LHCN-M2 (cell line): ENCODE data around the gene DPH2. TPM values are rescaled to one million over a fixed set of nuclear protein-coding genes. Genes with fewer than 3 reads are reported as not detected.

ENCODE experiments used
- DNase-seq: peaks from one replicate; pipeline ENCODE4 v3.0.0-alpha.2; 2012; ENCODE audit warnings: low read depth
- polyA plus RNA-seq: library from polyadenylated mRNA; unstranded; fragments of >200 nt; gene quantifications from one replicate; pipeline ENCODE4 v1.2.1, GENCODE V29; 2012; ENCODE audit warnings: missing spikeins
- total RNA-seq: library from RNA; depleted of rRNA; stranded (reverse); fragments of >200 nt; gene quantifications from 2 replicates; pipeline ENCODE4 v1.2.3, GENCODE V29; 2014; rRNA removed

DPH2 gene, protein sequence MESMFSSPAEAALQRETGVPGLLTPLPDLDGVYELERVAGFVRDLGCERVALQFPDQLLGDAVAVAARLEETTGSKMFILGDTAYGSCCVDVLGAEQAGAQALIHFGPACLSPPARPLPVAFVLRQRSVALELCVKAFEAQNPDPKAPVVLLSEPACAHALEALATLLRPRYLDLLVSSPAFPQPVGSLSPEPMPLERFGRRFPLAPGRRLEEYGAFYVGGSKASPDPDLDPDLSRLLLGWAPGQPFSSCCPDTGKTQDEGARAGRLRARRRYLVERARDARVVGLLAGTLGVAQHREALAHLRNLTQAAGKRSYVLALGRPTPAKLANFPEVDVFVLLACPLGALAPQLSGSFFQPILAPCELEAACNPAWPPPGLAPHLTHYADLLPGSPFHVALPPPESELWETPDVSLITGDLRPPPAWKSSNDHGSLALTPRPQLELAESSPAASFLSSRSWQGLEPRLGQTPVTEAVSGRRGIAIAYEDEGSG
- 30.7 and 36.2 TPM in 2 replicates for total RNA-seq
- 16.0 TPM for polyA plus RNA-seq

DNA sequence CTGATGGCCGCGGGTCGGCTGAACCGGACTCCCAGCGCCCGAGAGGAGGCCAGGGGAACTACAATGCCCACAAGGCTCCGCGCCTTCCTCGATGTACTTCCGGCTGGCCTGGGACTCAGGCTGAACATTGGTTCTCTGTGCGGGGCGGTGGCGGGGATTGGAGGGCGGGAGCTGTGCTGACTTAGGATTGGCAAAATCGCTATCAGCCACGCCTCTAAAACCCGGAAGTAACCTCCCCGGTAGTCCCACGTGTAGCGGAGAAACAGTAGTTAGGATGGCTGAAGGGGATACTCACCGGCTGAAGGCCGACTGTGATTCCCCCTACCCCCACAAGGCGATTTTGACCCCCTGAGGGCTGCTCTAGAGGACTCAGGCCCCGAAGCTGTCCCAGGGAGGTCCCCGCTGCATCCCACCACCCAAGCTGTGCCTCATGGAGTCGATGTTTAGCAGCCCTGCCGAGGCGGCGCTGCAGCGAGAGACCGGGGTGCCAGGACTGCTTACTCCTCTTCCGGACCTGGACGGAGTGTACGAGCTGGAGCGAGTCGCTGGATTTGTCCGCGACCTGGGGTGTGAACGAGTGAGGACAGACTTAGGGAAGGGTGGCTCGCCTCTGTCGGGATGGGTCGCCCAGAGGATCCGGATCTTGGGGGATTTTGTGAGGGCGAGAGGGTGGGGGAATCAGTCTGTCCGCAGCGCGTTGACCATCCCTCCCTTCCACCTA, at the start of gene DPH2:
DPH2 (plus strand) TSS at position 265 of the 721 bp plus-strand sequence; CDS start at position 431, 166 bp downstream.
- DNase-seq: peak; percentile 94

GRCh38 chr1:43921022-43921421, 48.8 kb upstream of the DPH2 start:
- no peak for DNase-seq

- DNase-seq: no peak
Observed at GRCh38 chr1:43924516-43924915, 45.3 kb upstream of the DPH2 start.

DNA sequence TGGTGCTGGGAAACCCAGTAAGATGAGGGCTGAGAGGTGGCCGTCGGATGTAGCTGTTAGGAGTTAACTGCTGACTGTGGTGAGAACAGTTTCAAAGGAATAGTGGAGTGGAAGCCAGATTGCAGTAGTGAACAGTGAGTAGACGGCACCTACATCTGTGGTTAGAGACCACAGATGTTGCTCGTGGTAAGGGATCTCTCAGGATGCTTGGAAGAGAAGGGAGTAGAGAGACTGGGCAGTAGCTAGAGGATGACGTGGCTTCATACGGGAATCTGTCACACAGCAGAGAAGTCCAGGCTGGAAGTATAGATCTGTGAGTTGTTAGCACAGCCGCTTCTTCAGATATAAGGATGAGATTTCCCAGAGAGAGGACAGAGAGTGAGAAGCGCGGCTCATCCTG, 44.0 kb upstream of the DPH2 start:
- no peak for DNase-seq

DNA sequence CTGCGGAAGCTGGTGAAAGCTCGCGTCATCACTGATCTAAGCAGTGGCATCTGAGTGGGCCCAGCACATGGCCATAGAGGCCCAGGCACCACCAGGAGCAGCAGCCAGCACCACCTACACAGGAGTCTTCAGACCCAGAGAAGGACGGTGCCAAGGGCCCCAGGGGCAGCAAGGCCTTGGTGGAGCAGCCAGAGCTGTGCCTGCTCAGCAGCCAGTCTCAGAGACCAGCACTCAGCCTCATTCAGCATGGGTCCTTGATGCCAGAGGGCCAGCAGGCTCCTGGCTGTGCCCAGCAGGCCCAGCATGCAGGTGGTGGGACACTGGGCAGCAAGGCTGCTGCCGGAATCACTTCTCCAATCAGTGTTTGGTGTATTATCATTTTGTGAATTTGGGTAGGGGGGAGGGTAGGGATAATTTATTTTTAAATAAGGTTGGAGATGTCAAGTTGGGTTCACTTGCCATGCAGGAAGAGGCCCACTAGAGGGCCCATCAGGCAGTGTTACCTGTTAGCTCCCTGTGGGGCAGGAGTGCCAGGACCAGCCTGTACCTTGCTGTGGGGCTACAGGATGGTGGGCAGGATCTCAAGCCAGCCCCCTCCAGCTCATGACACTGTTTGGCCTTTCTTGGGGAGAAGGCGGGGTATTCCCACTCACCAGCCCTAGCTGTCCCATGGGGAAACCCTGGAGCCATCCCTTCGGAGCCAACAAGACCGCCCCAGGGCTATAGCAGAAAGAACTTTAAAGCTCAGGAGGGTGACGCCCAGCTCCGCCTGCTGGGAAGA, 39.5 kb upstream of the DPH2 start:
- no peak for DNase-seq

GRCh38 chr1:43930949-43931275, 38.9 kb upstream of the DPH2 start:
- DNase-seq: no peak

- DNase-seq: peak; percentile 64
Observed at GRCh38 chr1:43931711-43932660, 37.8 kb upstream of the DPH2 start.

- DNase-seq: peak; percentile 48
Observed at GRCh38 chr1:43932786-43933385, 36.9 kb upstream of the DPH2 start.

GRCh38 chr1:43933386-43934100, 36.3 kb upstream of the DPH2 start, which contains the start of gene ARTN:
TSS of gene ARTN (plus strand) at chr1:43933801. CDS start at chr1:43935657, 1,856 bp downstream.
- DNase-seq: no peak

GRCh38 chr1:43934101-43934985, 35.5 kb upstream of the DPH2 start:
- DNase-seq: peak; percentile 49

DNA sequence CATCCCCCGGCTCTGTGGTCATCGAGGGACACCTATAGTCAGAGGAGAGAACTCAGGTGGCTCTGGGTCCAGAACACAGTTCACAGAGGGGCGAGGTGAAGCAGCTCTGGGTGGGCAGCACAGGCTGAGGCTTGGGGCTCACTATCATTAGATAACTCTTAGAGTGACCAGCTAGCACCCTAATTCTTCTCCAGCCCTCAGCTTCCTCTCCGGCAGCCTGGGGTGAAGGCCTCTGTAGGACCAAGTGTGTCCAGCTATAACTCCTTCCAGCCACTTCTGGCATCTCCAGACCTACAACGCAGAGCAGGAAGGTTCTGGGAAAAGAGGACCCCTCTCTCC, 34.9 kb upstream of the DPH2 start:
- DNase-seq: no peak

GRCh38 chr1:43935711-43936427, 33.9 kb upstream of the DPH2 start:
- no peak for DNase-seq

GRCh38 chr1:43936431-43937151, 33.2 kb upstream of the DPH2 start:
- no peak for DNase-seq

GRCh38 chr1:43937179-43937865, 32.5 kb upstream of the DPH2 start:
- DNase-seq: no peak

GRCh38 chr1:43938383-43938782, 31.4 kb upstream of the DPH2 start:
- DNase-seq: no peak

GRCh38 chr1:43938892-43939587, 30.8 kb upstream of the DPH2 start:
- no peak for DNase-seq
